Measurements from ENCODE around the gene BIVM. TPM values are rescaled to one million over a fixed set of nuclear protein-coding genes. Genes with fewer than 3 reads are reported as not detected.

The BIVM gene
- total and polyA plus RNA-seq, 2 of the 4 experiments (the other 2 are of a cell fraction) = 7.2 to 12.2 TPM

- 0 out of 2 replicates have a peak, but pooled peaks have one; percentile 5 for TF ChIP-seq MXI1 (IDR thresholded peaks at IDR 0.05; ENCODE audit: borderline replicate concordance, low read depth, low read length)
- no peak for TF ChIP-seq NFE2L2 (IDR thresholded peaks at IDR 0.05; ENCODE audit: low read depth, low read length)
- no peak for TF ChIP-seq POLR2A (IDR thresholded peaks at IDR 0.05; ENCODE audit: low read depth, low read length)
- peak; percentile 77 for TF ChIP-seq RAD21 (IDR thresholded peaks at IDR 0.05; ENCODE audit: low read length)
These were observed 48.6 kb downstream of the BIVM start (continued) for GRCh38 chr13:102847272-102848234.

GRCh38 chr13:102848956-102849355 lies 50.0 kb downstream of the BIVM start:
- POLR2A ChIA-PET (ENCODE audit: unreplicated experiment) = no interaction called here
- TF ChIP-seq MAZ (IDR thresholded peaks at IDR 0.05; ENCODE audit: borderline replicate concordance, low read depth, low read length) (no peak), BHLHE40 (IDR thresholded peaks at IDR 0.05; ENCODE audit: low read depth, low read length) (no peak), CHD1 (IDR thresholded peaks at IDR 0.05; ENCODE audit: low read depth, low read length) (no peak), MAFK (IDR thresholded peaks at IDR 0.05; ENCODE audit: low read depth, low read length) (no peak), CTCF (conservative IDR thresholded peaks at IDR 0.05; ENCODE audit: low read depth, low read length) (no peak), CEBPB (IDR thresholded peaks at IDR 0.05; ENCODE audit: low read depth, low read length) (no peak), ELK1 (IDR thresholded peaks at IDR 0.05; ENCODE audit: borderline replicate concordance, low read depth, low read length) (no peak), MXI1 (IDR thresholded peaks at IDR 0.05; ENCODE audit: borderline replicate concordance, low read depth, low read length) (no peak), RFX5 (IDR thresholded peaks at IDR 0.05; ENCODE audit: low read depth, low read length) (no peak), SMC3 (IDR thresholded peaks at IDR 0.05; ENCODE audit: low read depth, low read length) (no peak), RAD21 (IDR thresholded peaks at IDR 0.05; ENCODE audit: low read length) (no peak)

More at GRCh38 chr13:102848956-102849355, 50.0 kb downstream of the BIVM start:
- CTCF ChIA-PET = interaction anchor here (0.6 kb wide), 1 partner anchor 25 kb away, joined by 3 read pairs; no protein-coding TSS in a partner anchor
- H3K56ac ChIP-seq (ENCODE audit: extremely low read depth, insufficient read depth, low read length) = no peak overlapping the region
- H2AFZ ChIP-seq (replicated peaks; ENCODE audit: low read length, poor library complexity) = no peak overlapping the region
- in situ Hi-C loops (cut with MboI; ENCODE audit: low sequenced_read_pairs) (loop anchor here (5.0 kb wide), 1 partner anchor 252 kb away; the partner anchor contains the start of gene TPP2), intact Hi-C loops (cut with micrococcal nuclease) (loop anchor here (5.0 kb wide), 2 partner anchors 127 to 197 kb away; no protein-coding TSS in a partner anchor), dilution Hi-C loops (cut with HindIII; ENCODE audit: low sequenced_read_pairs, unreplicated experiment) (no loop called here)
- H3K4ac ChIP-seq (ENCODE audit: low read depth, low read length) = no peak overlapping the region
- H2BK120ac ChIP-seq (ENCODE audit: low read depth, low read length) = no peak overlapping the region
- H3K4me1 ChIP-seq (ENCODE audit: control insufficient read depth, insufficient read depth, low read length) = peaks cover 4% of the 10 kb centered on the region
- no peak overlapping the region for H3K14ac ChIP-seq (replicated peaks; ENCODE audit: low read depth, low read length)
- peaks cover 10 to 31% of the 10 kb centered on the region in 2 experiments; a peak in 3 of 4 replicates for H3K79me1 ChIP-seq (ENCODE audit: low read depth in 1 of 2, low read length in 2 of 2)
- no peaks in the 10 kb centered on the region for H3K9me1 ChIP-seq (ENCODE audit: insufficient read depth, low read length)
- H3K4me2 ChIP-seq (ENCODE audit: low read depth, low read length) = no peak overlapping the region
- no peaks in the 10 kb centered on the region for H3K27me3 ChIP-seq (ENCODE audit: control insufficient read depth, insufficient read depth, low read length)
- H2AK9ac ChIP-seq (replicated peaks; ENCODE audit: low read depth, low read length, poor library complexity) = no peak overlapping the region
- no peak overlapping the region for H3K23ac ChIP-seq (ENCODE audit: low read depth, low read length)
- H4K5ac ChIP-seq (ENCODE audit: low read depth, low read length) = no peak overlapping the region
- peaks cover 4% of the 10 kb centered on the region for H3K36me3 ChIP-seq (ENCODE audit: control insufficient read depth, insufficient read depth, low read length)
- H2BK15ac ChIP-seq (ENCODE audit: low read depth, low read length) = no peak overlapping the region
- no peaks in the 10 kb centered on the region for H3K9me3 ChIP-seq (ENCODE audit: control insufficient read depth, insufficient read depth, low read length)
- no peak overlapping the region for H4K91ac ChIP-seq (ENCODE audit: insufficient read depth, low read depth, low read length)
- BruUV-seq (replicated peaks) = no TSS peak
- peaks cover 8% of the 10 kb centered on the region; the same call in 1 of the 2 replicates for H4K20me1 ChIP-seq (ENCODE audit: insufficient read depth, low read length)
- H2BK5ac ChIP-seq (ENCODE audit: low read depth, low read length, poor library complexity, severe bottlenecking) = no peak overlapping the region
- H3K4me3 ChIP-seq (ENCODE audit: insufficient read depth, low read depth, low read length) = no peak overlapping the region
- no peak overlapping the region for H2BK20ac ChIP-seq (ENCODE audit: low read depth, low read length)
- ATAC-seq (ENCODE audit: low read depth) (no peak), DNase-seq (no peak)
- no peak overlapping the region for H3K9ac ChIP-seq (ENCODE audit: low read depth, low read length)
- no peak overlapping the region for H4K8ac ChIP-seq (ENCODE audit: low read depth in 2 of 2, low read length in 2 of 2)
- 92% methylated on average over 2 of the region's 6 CpGs; no CpG with 5 or more reads in 1 of the 2 experiments for WGBS, 2 experiments (ENCODE audit: extremely low coverage in 2 of 2, insufficient read length in 1 of 2)
- no peak overlapping the region for H2AK5ac ChIP-seq (ENCODE audit: low read depth, low read length)
- H3K18ac ChIP-seq (ENCODE audit: low read depth, low read length) = no peak overlapping the region
- no peak overlapping the region for H3K27ac ChIP-seq (ENCODE audit: insufficient read depth, low read length)
